ENCODE results near the gene SLC13A2. TPM values are rescaled to one million over a fixed set of nuclear protein-coding genes. Genes with fewer than 3 reads are reported as not detected.
A peak's percentile ranks its signal among the peaks of the same experiment; 100 is the strongest.

Gene SLC13A2
- polyA plus RNA-seq, 1 donor (not counting 4 experiments of a cell fraction or from before 2014, with no cell fraction given) = not detected

DNA sequence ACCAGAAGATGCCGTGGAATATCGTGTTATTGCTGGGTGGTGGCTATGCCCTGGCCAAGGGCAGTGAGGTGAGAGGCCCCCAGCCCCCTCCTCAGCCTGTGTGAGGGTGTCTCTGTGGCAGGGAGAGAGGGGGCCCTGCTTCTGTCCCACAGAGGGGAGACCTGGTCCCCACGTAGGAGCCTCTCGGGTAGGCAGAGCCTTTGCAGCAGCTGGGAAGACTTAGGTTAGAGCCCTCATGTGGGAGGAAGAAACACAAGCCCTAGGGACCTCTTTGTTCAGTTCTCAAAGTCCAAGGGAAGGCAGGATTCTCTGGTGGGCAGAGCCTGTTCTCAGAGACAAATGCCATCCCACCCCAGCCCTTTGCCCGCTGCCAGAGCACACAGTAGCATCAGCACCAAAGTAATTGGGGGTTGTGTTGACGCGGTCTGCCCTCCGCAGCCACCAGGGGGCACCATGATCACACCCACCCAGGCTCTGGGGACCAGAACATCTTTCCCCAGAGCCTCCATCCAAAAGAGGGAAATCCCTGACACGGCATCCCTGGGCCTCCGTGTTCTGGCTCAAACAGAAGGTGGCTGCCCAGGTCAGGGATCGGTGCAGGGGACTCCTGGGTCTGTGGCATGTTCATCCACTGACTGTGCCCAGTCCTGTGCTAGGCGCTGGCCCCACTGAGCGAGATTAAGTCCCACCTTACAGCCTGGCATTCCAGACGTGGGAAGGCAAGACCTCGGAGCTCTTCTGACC is 21.2 kb downstream of the SLC13A2 start:
- Histone ChIP-seq H2AFZ (ENCODE audit: control insufficient read depth, low read length) (no peak overlapping the region), H3K27me3 (ENCODE audit: control insufficient read depth, extremely low read depth, insufficient read depth, low read length) (peaks cover 3% of the 10 kb centered on the region), H4K20me1 (ENCODE audit: control insufficient read depth, extremely low read depth, insufficient read depth, low read length) (peaks cover 3% of the 10 kb centered on the region), H3K79me2 (ENCODE audit: control insufficient read depth, insufficient read depth, low read length) (no peaks in the 10 kb centered on the region), H3K9ac (ENCODE audit: control insufficient read depth, extremely low read depth, insufficient read depth, low read length) (no peak overlapping the region), H3K36me3 (ENCODE audit: control insufficient read depth in 2 of 2, extremely low read depth in 1 of 2, insufficient read depth in 2 of 2, low read length in 2 of 2) (no peaks in the 10 kb centered on the region), H3K4me3 (ENCODE audit: control insufficient read depth in 2 of 3, extremely low read depth in 1 of 3, insufficient read depth in 2 of 3, low read depth in 1 of 3, low read length in 3 of 3) (no peak overlapping the region), H3K4me2 (ENCODE audit: control insufficient read depth, extremely low read depth, insufficient read depth, low read depth, low read length) (no peak overlapping the region), H3K4me1 (ENCODE audit: control insufficient read depth, extremely low read depth, insufficient read depth, low read length) (peaks cover 9% of the 10 kb centered on the region), H3K27ac (ENCODE audit: control insufficient read depth, insufficient read depth, low read length) (no peak overlapping the region), H3K9me1 (ENCODE audit: control insufficient read depth, extremely low read depth, insufficient read depth, low read length) (no peaks in the 10 kb centered on the region), H3K9me3 (ENCODE audit: control insufficient read depth, low read depth, low read length) (no peaks in the 10 kb centered on the region)
- FAIRE-seq (peak; percentile 83), DNase-seq (ENCODE audit: low read depth, low spot score) (no peak)
- dilution Hi-C loops (cut with MboI; ENCODE audit: extremely low pct_ligation_motif_present, low sequenced_read_pairs) = no loop called here
- TF ChIP-seq CTCF (optimal IDR thresholded peaks at IDR 0.05 in 1 of 3, IDR thresholded peaks at IDR 0.05 in 1 of 3, conservative IDR thresholded peaks at IDR 0.05 in 1 of 3; ENCODE audit: extremely low read depth in 1 of 3, insufficient read depth in 2 of 3, low read length in 3 of 3) = peak; percentile 88 to 97 (median 92)
- no peak for TF ChIP-seq EZH2 (IDR thresholded peaks at IDR 0.05; ENCODE audit: low read length)

DNA sequence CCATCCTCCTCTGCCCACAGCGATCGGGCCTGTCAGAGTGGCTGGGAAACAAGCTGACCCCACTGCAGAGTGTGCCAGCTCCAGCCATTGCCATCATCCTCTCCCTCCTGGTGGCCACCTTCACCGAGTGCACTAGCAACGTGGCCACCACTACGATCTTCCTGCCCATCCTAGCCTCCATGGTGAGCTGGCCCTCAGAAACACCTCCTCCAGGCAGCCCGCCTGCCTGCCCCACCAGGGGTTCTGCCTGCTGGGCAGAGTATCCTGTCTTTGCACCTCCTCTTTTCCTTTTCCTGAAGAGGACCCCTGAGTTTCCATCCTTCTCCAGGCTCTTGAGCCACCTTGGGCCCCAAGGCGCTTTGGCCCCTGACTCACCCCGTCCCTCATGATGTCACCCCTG is 22.2 kb downstream of the SLC13A2 start:
- TF ChIP-seq EZH2 (IDR thresholded peaks at IDR 0.05; ENCODE audit: low read length) (no peak), CTCF (optimal IDR thresholded peaks at IDR 0.05 in 1 of 3, IDR thresholded peaks at IDR 0.05 in 1 of 3, conservative IDR thresholded peaks at IDR 0.05 in 1 of 3; ENCODE audit: extremely low read depth in 1 of 3, insufficient read depth in 2 of 3, low read length in 3 of 3) (no peak)
- Histone ChIP-seq H3K36me3 (ENCODE audit: control insufficient read depth in 2 of 2, extremely low read depth in 1 of 2, insufficient read depth in 2 of 2, low read length in 2 of 2) (no peaks in the 10 kb centered on the region), H3K9ac (ENCODE audit: control insufficient read depth, extremely low read depth, insufficient read depth, low read length) (no peak overlapping the region), H3K4me1 (ENCODE audit: control insufficient read depth, extremely low read depth, insufficient read depth, low read length) (peaks cover 9% of the 10 kb centered on the region), H3K9me1 (ENCODE audit: control insufficient read depth, extremely low read depth, insufficient read depth, low read length) (no peaks in the 10 kb centered on the region), H2AFZ (ENCODE audit: control insufficient read depth, low read length) (no peak overlapping the region), H3K27ac (ENCODE audit: control insufficient read depth, insufficient read depth, low read length) (no peak overlapping the region), H3K27me3 (ENCODE audit: control insufficient read depth, extremely low read depth, insufficient read depth, low read length) (peaks cover 3% of the 10 kb centered on the region), H3K9me3 (ENCODE audit: control insufficient read depth, low read depth, low read length) (no peaks in the 10 kb centered on the region), H3K79me2 (ENCODE audit: control insufficient read depth, insufficient read depth, low read length) (no peaks in the 10 kb centered on the region), H3K4me2 (ENCODE audit: control insufficient read depth, extremely low read depth, insufficient read depth, low read depth, low read length) (no peak overlapping the region), H4K20me1 (ENCODE audit: control insufficient read depth, extremely low read depth, insufficient read depth, low read length) (peaks cover 3% of the 10 kb centered on the region), H3K4me3 (ENCODE audit: control insufficient read depth in 2 of 3, extremely low read depth in 1 of 3, insufficient read depth in 2 of 3, low read depth in 1 of 3, low read length in 3 of 3) (no peak overlapping the region)
- no peak for FAIRE-seq
- no peak for DNase-seq (ENCODE audit: low read depth, low spot score)
- dilution Hi-C loops (cut with MboI; ENCODE audit: extremely low pct_ligation_motif_present, low sequenced_read_pairs) = no loop called here

All from keratinocyte (primary cell).